Fibroblast of lung (primary cell): ENCODE measurements around the gene BCAR3.

Experiments used
- EZH2 ChIP-seq: IDR thresholded peaks from 2 replicates; pipeline ENCODE4 v1.5.1; 2012; ENCODE audit warnings: low read length, control low read depth, mild to moderate bottlenecking; ENCODE audit errors: missing control alignments
- TF ChIP-seq, protein P1 (sequence below), 2 donors: IDR thresholded peaks in 1 of 2; conservative IDR thresholded peaks in 1 of 2; 1 replicate in 1 of 2; 2 replicates in 1 of 2; pipeline ENCODE4 v1.5.1; 2011 to 2012; ENCODE audit warnings: low read length in 2 of 2, control low read depth in 1 of 2, inconsistent platforms in 1 of 2, low read depth in 1 of 2, mild to moderate bottlenecking in 1 of 2

DNA sequence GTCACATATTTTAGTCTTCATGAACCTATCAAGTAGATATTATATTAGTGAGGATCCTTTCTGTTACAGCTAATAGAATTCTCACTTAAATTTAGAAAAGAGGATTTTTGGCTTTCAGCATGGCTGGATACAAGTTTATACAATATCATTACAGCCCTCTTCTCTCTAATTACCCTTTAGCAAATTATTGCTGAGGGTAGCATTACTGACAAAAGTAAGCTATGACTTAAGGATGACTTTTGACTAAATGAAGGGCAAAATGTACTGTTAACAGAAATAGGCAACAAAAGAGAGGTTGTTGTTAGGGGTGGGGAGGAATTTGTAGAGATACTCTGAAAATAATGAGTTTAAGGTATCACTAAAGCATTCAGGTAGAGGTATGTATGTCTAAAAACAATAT, 148.0 kb downstream of the BCAR3 start:
- TF ChIP-seq EZH2, result no peak
- TF ChIP-seq, protein P1, sequence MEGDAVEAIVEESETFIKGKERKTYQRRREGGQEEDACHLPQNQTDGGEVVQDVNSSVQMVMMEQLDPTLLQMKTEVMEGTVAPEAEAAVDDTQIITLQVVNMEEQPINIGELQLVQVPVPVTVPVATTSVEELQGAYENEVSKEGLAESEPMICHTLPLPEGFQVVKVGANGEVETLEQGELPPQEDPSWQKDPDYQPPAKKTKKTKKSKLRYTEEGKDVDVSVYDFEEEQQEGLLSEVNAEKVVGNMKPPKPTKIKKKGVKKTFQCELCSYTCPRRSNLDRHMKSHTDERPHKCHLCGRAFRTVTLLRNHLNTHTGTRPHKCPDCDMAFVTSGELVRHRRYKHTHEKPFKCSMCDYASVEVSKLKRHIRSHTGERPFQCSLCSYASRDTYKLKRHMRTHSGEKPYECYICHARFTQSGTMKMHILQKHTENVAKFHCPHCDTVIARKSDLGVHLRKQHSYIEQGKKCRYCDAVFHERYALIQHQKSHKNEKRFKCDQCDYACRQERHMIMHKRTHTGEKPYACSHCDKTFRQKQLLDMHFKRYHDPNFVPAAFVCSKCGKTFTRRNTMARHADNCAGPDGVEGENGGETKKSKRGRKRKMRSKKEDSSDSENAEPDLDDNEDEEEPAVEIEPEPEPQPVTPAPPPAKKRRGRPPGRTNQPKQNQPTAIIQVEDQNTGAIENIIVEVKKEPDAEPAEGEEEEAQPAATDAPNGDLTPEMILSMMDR (conservative IDR thresholded peaks at IDR 0.05 in 1 of 2, IDR thresholded peaks at IDR 0.05 in 1 of 2; ENCODE audit: low read depth in 1 of 2, low read length in 2 of 2), result no peak
